ENCODE results near the gene KIFC3.

- TF ChIP-seq CTCF (IDR thresholded peaks at IDR 0.05; ENCODE audit: low read depth, low read length) (no peak), MAX (IDR thresholded peaks at IDR 0.05; ENCODE audit: low read depth, low read length) (no peak), MYC (IDR thresholded peaks at IDR 0.05; ENCODE audit: low read depth, low read length) (no peak)
Observed at GRCh38 chr16:57813466-57813865, 11.2 kb upstream of the KIFC3 start.
